Measurements from ENCODE around the gene TXNDC5. TPM values are rescaled to one million over a fixed set of nuclear protein-coding genes. Genes with fewer than 3 reads are reported as not detected.
"Not testable (repeated sequence)": the region's sequence is repeated elsewhere in the genome, so short reads cannot be mapped to it uniquely, and the experiment has no call there.

Gene TXNDC5
- total RNA-seq, 2 experiments from 2014 or later: 17.5 to 19.0 TPM

GRCh38 chr6:7898193-7898586 lies 12.4 kb downstream of the TXNDC5 start:
- DNase-seq; H3K9me3 Mint-ChIP-seq; H3K4me1 Mint-ChIP-seq; H3K27ac Mint-ChIP-seq; POLR2A ChIA-PET; H3K27me3 Mint-ChIP-seq; ATAC-seq (ENCODE audit: low read depth); H3K4me3 Mint-ChIP-seq: not testable (repeated sequence)
- H3K36me3 Mint-ChIP-seq: peaks cover 19% of the 10 kb centered on the region

DNA sequence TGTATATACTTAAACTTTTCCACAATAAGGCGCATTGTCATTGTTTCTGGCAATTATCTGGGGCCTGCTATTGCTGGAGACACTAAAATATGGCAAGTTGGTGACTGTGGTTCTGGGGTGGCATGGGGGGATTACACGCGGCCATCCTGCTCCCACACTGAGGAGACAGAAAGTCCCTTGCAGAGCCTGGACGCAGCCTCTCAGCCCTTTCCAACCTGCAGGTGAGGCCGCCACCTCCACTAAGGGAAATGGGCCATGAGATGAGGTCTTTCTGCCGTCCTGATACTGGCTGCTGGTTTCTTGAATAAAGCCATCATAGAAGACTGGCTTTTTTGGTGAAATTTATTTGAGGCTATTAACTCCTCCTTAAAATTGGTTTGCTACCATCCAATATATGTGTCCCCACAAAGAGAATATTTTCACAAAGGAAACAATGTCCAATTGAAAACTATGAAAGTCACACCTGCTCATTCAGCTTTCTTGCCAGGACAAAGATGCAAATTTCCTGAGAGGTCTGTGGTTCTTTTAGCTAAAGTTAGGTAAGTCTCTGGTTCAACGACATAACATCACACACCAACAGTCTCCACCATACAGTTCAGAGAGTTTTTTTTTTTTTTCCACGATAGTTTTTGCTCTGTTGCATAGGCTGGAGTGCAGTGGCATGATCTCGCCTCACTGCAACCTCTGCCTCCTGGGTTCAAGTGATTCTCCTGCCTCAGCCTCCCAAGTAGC lies 13.0 kb downstream of the TXNDC5 start:
- Mint-ChIP-seq H3K27ac (no peak overlapping the region), H3K9me3 (no peaks in the 10 kb centered on the region), H3K27me3 (no peaks in the 10 kb centered on the region), H3K36me3 (peaks cover 20% of the 10 kb centered on the region), H3K4me3 (no peak overlapping the region), H3K4me1 (no peaks in the 10 kb centered on the region)
- no peak for ATAC-seq (ENCODE audit: low read depth)
- no peak for DNase-seq
- POLR2A ChIA-PET: no interaction called here

DNA sequence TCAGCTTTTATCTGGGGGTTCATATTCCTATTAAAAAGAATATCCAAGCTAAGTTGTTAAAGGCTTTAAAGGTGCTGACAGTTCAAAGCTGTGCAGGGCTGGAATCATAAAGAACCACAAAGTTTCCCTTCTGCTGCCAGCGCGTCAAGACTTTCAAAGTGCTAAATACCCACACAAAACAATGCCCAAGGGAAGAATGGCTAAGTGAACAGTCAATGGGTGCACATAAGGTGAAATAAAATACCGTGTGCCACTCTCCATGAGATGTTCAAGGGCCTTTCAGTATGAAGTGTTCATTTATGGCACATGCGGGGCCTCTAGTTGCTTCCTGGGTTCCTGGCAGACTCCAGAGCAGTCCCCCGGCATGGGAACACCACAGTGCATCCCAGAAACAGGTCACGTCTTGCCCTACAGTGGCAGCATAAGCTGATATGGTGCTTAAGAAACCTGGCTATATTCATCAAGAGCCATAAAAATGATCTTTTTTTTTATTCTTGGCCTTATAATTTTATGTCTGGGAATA lies 14.1 kb downstream of the TXNDC5 start:
- Mint-ChIP-seq H3K27ac (no peak overlapping the region), H3K4me1 (no peaks in the 10 kb centered on the region), H3K4me3 (no peak overlapping the region), H3K9me3 (no peaks in the 10 kb centered on the region), H3K27me3 (no peaks in the 10 kb centered on the region), H3K36me3 (peaks cover 21% of the 10 kb centered on the region)
- POLR2A ChIA-PET: no interaction called here
- DNase-seq (no peak), ATAC-seq (ENCODE audit: low read depth) (no peak)

DNA sequence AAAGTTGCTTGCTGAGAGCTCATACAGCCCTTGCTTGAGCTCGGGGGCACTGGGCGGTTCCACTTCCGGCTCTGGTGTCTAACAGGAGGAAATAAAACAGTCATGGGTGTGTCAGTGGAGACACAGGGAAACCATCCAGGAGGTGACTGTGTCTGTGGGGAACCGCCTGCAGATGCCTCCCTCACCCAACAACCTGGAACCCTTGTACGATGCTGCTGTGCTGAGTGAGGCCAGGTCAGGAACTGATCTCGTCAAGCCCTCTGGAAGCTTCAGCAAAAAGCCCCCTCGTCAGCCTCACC lies 15.5 kb downstream of the TXNDC5 start:
- ATAC-seq (ENCODE audit: low read depth) (no peak), DNase-seq (no peak)
- peaks cover 23% of the 10 kb centered on the region for H3K36me3 Mint-ChIP-seq
- H3K27me3 Mint-ChIP-seq: no peaks in the 10 kb centered on the region
- no peaks in the 10 kb centered on the region for H3K4me1 Mint-ChIP-seq
- H3K27ac Mint-ChIP-seq: no peak overlapping the region
- no peaks in the 10 kb centered on the region for H3K9me3 Mint-ChIP-seq
- H3K4me3 Mint-ChIP-seq: no peak overlapping the region
- POLR2A ChIA-PET: no interaction called here

GRCh38 chr6:7894262-7895124 lies 16.1 kb downstream of the TXNDC5 start:
- Mint-ChIP-seq H3K9me3 (no peaks in the 10 kb centered on the region), H3K4me1 (no peaks in the 10 kb centered on the region), H3K27ac (no peak overlapping the region), H3K4me3 (no peak overlapping the region), H3K27me3 (no peaks in the 10 kb centered on the region), H3K36me3 (peaks cover 23% of the 10 kb centered on the region)
- POLR2A ChIA-PET: no interaction called here
- no peak for DNase-seq
- no peak for ATAC-seq (ENCODE audit: low read depth)

DNA sequence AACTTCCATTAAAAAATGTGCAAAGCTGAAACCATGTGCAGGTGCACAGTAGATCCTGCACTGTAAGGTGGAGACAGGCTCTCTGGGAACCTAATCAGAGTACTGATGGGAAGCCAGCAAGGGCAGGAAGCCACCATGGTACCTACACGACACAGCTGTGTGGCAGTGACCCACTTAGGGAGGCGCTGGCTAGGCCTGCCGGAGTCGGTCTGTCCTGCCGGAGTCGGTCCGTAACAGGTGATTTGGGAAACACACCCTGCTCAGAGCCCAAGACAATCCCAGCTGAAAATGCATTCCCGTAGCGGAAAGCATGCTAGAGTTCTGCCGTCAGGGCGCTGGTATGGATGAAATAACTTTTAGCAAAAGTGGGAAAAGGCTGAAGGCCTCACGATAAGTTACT lies 17.2 kb downstream of the TXNDC5 start:
- POLR2A ChIA-PET: no interaction called here
- ATAC-seq (ENCODE audit: low read depth): no peak
- no peaks in the 10 kb centered on the region for H3K9me3 Mint-ChIP-seq
- no peaks in the 10 kb centered on the region for H3K4me1 Mint-ChIP-seq
- no peak overlapping the region for H3K27ac Mint-ChIP-seq
- no peak for DNase-seq
- H3K36me3 Mint-ChIP-seq: peaks cover 20% of the 10 kb centered on the region
- no peaks in the 10 kb centered on the region for H3K27me3 Mint-ChIP-seq
- no peak overlapping the region for H3K4me3 Mint-ChIP-seq

DNA sequence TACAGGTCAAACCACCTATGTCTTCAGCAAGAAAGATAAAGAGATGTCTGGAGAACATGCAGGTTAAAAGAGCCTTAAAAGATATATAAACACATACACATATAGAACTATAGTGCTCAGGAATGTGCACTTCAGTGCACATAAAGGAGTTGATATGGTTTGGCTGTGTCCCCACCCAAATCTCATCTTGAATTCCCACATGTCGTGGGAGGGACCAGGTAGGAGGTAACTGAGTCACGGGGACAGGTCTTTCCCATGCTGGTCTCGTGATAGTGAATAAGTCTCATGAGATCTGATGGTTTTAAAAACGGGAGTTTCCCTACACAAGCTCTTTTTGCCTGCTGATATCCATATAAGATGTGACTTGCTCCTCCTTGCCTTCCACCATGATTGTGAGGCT lies 18.2 kb downstream of the TXNDC5 start:
- H3K36me3 Mint-ChIP-seq: peaks cover 17% of the 10 kb centered on the region
- H3K27ac Mint-ChIP-seq; H3K4me3 Mint-ChIP-seq; POLR2A ChIA-PET; ATAC-seq (ENCODE audit: low read depth); DNase-seq; H3K9me3 Mint-ChIP-seq; H3K4me1 Mint-ChIP-seq; H3K27me3 Mint-ChIP-seq: not testable (repeated sequence)

DNA sequence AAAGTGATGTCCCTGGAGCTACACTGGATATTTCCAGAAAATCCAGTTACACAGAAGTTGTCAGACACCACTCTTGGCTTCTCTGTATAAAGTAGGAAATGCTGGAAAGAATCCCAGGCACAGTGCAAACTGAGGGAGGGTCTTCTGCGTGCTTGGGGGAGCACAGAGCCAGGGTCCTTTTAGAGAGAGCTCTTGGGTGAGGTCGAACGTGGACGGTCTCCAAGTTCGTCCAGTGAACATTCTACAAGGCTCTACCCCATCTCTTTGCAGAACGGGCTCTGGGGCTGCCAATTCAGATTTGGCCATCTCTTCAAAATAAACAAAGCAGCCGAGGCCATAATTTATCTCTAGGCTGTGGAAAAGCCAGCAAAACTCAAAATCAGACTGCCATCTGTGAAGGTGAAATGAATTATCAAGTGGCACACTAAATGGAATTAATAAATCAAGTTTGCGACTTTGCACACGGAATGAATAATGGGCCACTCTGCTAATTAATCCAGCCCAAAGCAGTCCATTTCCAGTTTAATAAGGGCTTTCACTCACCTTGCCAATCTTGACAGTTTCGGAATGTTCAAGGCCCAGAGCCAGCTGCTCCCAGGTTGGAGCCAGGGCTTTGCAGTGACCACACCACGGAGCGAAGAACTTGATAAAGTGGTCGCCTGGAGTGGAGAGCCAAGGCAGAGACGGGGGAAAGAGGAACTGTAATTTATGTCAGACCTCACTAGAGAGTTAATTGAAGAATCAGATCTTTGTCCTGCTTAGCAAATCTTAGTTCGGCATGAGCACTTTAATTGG lies 19.3 kb downstream of the TXNDC5 start:
- Mint-ChIP-seq H3K27me3 (no peaks in the 10 kb centered on the region), H3K27ac (no peak overlapping the region), H3K4me1 (no peaks in the 10 kb centered on the region), H3K36me3 (peaks cover 20% of the 10 kb centered on the region), H3K4me3 (no peak overlapping the region), H3K9me3 (no peaks in the 10 kb centered on the region)
- POLR2A ChIA-PET: no interaction called here
- DNase-seq (no peak), ATAC-seq (ENCODE audit: low read depth) (no peak)

DNA sequence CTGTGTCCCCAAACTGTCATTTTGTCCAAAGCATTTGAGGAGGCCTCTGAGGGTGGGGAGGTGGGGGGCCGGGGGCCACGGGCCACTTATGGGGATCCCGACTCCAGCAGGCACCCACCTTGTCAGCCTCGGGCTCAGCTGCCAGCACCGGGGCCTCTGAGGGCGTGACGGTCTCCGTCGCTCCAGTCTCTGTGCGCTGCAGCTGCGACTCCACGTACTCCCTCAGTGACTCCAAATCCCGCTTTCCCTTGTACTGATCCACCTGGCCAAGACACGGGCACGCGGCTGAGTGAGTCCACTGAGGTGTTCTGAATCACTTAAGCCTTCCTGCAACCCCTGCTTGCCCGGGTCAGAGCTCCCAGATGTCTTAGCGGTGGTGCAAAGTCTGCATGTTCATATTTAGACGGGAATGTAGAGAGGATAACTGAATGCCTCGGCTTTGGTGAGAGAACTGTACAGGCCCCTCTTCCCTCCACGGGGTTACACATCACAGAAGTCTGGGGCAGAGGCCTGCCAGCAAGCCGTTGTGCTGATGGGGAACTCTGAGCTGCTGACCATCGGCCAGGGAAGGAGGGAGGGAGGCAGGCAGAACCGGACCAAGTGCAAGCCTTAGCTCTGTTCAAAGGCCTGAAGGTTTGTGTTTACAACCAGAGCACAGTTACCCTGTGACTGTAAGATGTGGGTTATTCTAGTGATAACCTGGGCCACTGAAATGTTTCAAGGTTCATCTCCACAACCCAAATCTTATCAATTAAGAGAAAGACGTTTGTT lies 21.8 kb downstream of the TXNDC5 start:
- DNase-seq (no peak), ATAC-seq (ENCODE audit: low read depth) (no peak)
- Mint-ChIP-seq H3K4me1 (no peaks in the 10 kb centered on the region), H3K4me3 (no peak overlapping the region), H3K27me3 (no peaks in the 10 kb centered on the region), H3K27ac (no peak overlapping the region), H3K36me3 (peaks cover 22% of the 10 kb centered on the region), H3K9me3 (no peaks in the 10 kb centered on the region)
- POLR2A ChIA-PET: no interaction called here

DNA sequence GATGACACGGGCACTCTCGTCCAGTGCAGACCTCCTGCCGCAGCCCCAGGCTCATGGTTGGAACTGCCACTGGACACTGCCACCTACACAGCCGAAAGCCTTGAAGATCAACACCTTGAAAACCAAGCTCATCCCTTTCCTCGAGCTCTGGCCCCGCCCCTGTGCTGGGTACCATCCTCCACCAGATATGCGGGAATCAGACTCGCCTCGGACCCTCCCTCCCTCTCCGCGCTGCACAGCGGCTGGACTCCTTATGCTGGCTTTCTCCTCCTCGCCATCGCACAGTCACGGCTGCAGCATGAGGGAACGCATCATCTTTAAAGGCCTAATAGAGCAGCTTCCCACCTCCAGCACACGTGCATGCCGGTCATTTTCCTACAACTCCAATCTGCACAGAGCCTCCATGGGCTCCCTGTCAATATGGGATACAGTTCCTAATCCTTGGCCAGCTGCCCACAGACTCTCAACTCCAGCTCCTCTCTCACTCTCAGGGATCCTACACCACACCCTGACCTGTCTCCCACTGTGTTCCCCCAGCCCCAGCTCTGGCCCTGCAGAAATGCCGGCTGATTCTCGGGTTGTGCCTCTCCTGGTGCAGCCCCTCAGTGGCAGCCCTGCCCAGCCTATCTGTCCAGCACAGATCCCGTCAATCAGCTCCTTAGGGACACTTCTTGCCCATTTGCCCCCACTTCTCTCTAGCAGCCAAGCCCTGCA lies 23.2 kb downstream of the TXNDC5 start:
- H3K27me3 Mint-ChIP-seq: no peaks in the 10 kb centered on the region
- no peak for DNase-seq
- no peak for ATAC-seq (ENCODE audit: low read depth)
- H3K4me3 Mint-ChIP-seq: no peak overlapping the region
- no peaks in the 10 kb centered on the region for H3K4me1 Mint-ChIP-seq
- no peaks in the 10 kb centered on the region for H3K9me3 Mint-ChIP-seq
- H3K36me3 Mint-ChIP-seq: peaks cover 25% of the 10 kb centered on the region
- POLR2A ChIA-PET: no interaction called here
- H3K27ac Mint-ChIP-seq: no peak overlapping the region

GRCh38 chr6:7886132-7886531 lies 24.5 kb downstream of the TXNDC5 start:
- H3K36me3 Mint-ChIP-seq: peaks cover 27% of the 10 kb centered on the region
- H3K27me3 Mint-ChIP-seq: no peaks in the 10 kb centered on the region
- no peak overlapping the region for H3K27ac Mint-ChIP-seq
- no peaks in the 10 kb centered on the region for H3K9me3 Mint-ChIP-seq
- no peak for DNase-seq
- no peak overlapping the region for H3K4me3 Mint-ChIP-seq
- no peak for ATAC-seq (ENCODE audit: low read depth)
- H3K4me1 Mint-ChIP-seq: no peaks in the 10 kb centered on the region
- POLR2A ChIA-PET: no interaction called here

DNA sequence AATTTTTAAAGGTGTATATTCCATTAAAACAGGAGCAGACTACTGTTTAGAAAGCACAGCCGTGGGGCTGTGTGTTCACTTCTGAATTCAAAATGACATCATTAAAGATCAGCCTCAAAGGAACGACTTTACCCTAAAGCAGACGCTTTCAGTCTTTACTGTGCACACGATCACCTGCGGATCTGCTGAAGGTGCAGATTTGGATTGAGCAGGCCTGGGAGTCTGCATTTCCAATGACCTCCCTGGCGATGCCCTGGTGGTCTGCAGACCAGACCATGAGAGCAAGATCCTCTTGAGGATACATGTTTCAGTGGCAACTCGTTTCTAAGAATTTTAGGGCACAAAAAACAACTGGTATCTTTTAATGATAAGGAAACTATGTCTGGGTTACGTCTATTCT lies 27.2 kb downstream of the TXNDC5 start:
- Mint-ChIP-seq H3K9me3 (no peaks in the 10 kb centered on the region), H3K36me3 (peaks cover 33% of the 10 kb centered on the region), H3K4me3 (no peak overlapping the region), H3K27me3 (no peaks in the 10 kb centered on the region), H3K27ac (no peak overlapping the region), H3K4me1 (no peaks in the 10 kb centered on the region)
- POLR2A ChIA-PET: no interaction called here
- ATAC-seq (ENCODE audit: low read depth) (no peak), DNase-seq (no peak)

Measured in activated naive CD8-positive, alpha-beta T cell treated with anti-CD3 and anti-CD28 coated beads, Interleukin-2, amount 10 ng/mL, durations not matched to agents 7 days and 5 days (primary cell).